Left colon (tissue), 2 donors: ENCODE measurements around the gene RUNX2. TPM values are rescaled to one million over a fixed set of nuclear protein-coding genes. Genes with fewer than 3 reads are reported as not detected.
"Not testable (repeated sequence)": the region's sequence is repeated elsewhere in the genome, so short reads cannot be mapped to it uniquely, and the experiment has no call there.

Experiments
- ATAC-seq: fragments of 200-7000 bp; cut with Tn5 transposase; one replicate; pipeline ENCODE4 v1.9.1; 2020; ENCODE audit warnings: mild to moderate bottlenecking, moderate library complexity
- DNase-seq, 2 donors: peaks; one replicate each; pipeline ENCODE4 v3.0.0-alpha.2; 2020
- intact Hi-C, 2 donors: fragments of 100-400 bp; cut with DNase I in 1 of 2; cut with micrococcal nuclease in 1 of 2; formaldehyde crosslinking; loops; one replicate each; pipeline versions ENCODE4 v1.11.2 to v1.14.0; 2022; cut with DNase I, micrococcal nuclease
- long read RNA-seq: library from polyadenylated mRNA; unstranded; transcript quantifications from one replicate; pipeline ENCODE4 v2.0.0, GENCODE V29; 2021
- total RNA-seq, 2 donors: library from RNA; stranded (reverse); fragmentation: NEBNext Ultra II Directional; extraction: Animal tissue kit (Norgen Biotek cat#: 25700); gene quantifications; one replicate each; pipeline ENCODE4 v1.2.1, GENCODE V29; 2021
- donor health status: DM: no; HTN: no; CAD: no.
- donor health status: DM: yes; HTN: yes; CAD: no.

The RUNX2 gene
- 1 to 10 TPM; 2.5 to 3.5 TPM for total RNA-seq
- long read RNA-seq = 0 reads

DNA sequence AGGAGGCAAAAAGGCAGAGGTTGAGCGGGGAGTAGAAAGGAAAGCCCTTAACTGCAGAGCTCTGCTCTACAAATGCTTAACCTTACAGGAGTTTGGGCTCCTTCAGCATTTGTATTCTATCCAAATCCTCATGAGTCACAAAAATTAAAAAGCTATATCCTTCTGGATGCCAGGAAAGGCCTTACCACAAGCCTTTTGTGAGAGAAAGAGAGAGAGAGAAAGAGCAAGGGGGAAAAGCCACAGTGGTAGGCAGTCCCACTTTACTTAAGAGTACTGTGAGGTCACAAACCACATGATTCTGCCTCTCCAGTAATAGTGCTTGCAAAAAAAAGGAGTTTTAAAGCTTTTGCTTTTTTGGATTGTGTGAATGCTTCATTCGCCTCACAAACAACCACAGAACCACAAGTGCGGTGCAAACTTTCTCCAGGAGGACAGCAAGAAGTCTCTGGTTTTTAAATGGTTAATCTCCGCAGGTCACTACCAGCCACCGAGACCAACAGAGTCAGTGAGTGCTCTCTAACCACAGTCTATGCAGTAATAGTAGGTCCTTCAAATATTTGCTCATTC, at the start of gene RUNX2:
TSS of gene RUNX2 (plus strand) at position 375 of the 567 bp plus-strand sequence. CDS start 397 bp downstream, outside the sequence.
- intact Hi-C loops = no loop called here
- DNase-seq (no peak), ATAC-seq (no peak)

DNA sequence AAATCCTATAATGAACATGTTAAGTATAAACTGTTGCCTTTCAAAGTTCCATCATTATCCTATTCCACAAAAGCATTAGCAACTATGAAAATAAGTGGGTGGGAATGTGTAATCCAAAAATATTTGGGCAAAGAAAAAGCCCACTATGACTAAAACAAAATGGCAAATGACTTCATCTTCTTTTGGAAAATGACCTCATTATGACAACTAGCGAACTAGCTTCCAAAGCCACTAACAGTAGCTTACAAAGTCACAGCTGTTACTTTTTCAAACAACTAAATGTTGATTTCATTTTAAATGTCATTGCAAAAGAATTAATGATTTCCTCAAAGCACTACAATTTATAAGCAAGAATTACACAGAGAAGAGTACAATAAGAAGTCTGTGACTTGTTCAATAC, 49.8 kb upstream of the RUNX2 start:
- DNase-seq = no peak
- ATAC-seq = no peak
- intact Hi-C loops = no loop called here

DNA sequence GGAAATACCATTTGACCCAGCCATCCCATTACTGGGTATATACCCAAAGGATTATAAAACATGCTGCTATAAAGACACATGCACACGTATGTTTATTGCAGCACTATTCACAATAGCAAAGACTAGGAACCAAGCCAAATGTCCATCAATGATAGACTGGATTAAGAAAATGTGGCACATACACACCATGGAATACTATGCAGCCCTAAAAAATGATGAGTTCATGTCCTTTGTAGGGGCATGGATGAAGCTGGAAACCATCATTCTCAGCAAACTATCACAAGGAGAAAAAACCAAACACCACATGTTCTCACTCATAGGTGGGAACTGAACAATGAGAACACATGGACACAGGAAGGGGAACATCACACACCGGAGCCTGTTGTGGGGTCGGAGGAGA, 41.4 kb upstream of the RUNX2 start:
- DNase-seq, ATAC-seq, intact Hi-C loops: not testable (repeated sequence)

DNA sequence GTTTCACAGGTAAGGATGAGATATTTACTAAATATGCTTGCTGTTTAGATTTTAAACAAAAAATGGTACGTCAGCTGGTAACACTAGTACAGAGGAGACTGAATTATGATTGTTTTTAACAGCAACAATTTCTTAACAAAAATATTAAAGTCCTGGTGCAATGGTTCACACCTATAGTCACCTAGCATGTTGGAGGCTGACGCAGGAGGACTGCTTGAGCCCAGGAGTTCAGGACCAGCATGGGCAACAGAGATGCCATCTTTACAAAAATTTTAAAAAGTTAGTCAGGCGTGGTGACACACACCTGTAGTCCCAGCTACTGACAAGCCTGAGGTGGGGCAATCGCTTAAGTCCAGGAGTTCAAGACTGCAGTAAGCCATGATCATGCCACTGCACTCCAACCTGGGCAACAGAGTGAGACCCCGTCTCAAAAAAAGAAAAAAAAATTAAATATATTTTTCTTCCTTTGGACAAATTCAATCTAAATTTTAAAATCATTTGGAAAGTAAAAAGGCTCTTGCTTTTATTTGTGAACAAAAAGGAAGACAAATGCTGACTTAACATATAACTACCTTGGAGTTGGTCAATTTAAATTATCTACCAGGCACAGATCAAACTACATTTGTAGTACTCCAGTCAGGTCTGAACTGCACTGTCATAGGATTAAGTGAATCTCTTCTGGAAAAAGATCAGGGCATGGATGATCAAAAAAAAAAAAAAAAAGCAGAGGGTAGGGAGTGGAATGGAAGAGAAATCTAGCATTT, 38.2 kb upstream of the RUNX2 start:
- intact Hi-C loops = no loop called here
- ATAC-seq = no peak
- no peak for DNase-seq

DNA sequence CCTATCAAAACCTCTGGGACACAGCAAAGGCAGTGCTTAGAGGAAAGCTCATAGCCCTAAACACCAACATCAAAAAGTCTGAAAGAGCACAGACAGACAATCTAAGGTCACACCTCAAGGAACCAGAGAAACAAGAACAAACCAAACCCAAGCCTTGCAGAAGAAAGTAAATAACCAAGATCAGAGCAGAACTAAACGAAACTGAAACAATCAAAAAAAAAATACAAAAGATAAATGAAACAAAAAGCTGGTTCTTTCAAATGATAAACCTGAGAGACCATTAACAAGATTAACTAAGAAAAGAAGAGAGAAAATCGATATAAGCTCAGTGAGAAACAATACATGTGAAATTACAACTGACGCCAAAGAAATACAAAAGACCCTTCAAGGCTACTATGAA, 34.8 kb upstream of the RUNX2 start:
- intact Hi-C loops = no loop called here
- DNase-seq (no peak), ATAC-seq (no peak)

DNA sequence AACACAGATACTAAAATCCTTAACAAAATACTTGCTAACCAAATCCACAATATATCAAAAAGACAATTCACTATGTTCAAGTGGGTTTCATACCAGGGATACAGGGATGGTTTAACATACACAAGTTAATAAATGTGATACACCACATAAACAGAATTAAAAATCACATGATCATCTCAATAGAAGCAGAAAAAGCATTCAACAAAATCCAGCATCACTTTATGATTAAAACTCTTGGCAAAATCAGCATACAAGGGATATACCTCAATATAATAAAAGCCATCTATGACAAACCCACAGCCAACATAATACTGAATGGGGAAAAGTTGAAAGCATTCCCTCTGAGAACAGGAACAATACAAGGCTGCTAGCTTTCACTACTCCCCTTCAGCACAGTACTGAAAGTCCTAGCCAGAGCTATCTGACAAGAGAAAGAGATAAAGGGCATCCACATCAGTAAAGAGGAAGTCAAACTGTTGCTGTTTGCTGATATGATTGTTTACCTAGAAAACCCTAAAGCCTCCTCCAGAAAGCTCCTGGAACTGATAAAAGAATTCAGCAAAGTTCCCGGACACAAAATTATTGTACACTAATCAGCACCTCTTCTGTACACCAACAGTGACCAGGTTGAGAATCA, 33.9 kb upstream of the RUNX2 start:
- ATAC-seq, intact Hi-C loops, DNase-seq: not testable (repeated sequence)

DNA sequence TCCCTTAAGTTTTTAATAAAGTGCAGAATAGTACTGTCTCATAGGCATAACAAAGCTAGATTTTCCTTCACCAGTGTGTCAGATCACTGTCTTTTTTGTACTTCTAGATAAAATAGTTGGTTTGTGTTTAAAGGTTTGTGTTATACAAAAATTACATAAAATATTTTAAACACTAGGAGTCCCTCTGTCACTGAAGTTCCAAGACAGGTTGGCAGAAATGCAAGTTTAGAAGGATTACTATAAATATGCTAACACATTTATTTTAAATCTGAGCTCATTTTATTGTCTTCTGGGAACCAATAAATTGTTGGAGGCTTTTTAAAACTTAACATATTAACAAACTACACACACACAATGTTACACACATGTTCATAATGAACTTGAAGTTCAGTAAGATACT, 30.8 kb upstream of the RUNX2 start:
- no peak for DNase-seq
- no peak for ATAC-seq
- intact Hi-C loops = no loop called here

DNA sequence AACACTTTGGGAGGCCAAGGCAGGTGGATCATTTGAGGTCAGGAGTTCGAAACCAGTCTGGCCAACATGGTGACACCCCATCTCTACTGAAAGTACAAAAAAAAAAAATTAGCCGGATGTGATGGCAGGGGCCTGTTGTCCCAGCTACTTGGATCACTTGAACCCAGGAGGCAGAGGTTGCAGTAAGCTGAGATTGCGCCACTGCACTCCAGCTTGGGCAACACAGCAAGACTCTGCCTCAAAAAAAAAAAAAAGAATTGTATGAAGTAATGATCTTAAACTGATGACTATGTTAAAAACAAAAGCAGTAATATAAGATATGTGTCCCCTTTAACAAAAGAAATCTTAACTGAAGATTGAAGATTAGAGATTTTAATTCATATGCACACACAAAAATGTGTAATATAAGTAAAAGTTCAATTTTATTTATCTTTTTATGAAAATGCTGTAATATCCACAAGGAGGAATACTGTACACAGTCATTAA, 29.0 kb upstream of the RUNX2 start:
- intact Hi-C loops = no loop called here
- no peak for DNase-seq
- ATAC-seq = no peak

DNA sequence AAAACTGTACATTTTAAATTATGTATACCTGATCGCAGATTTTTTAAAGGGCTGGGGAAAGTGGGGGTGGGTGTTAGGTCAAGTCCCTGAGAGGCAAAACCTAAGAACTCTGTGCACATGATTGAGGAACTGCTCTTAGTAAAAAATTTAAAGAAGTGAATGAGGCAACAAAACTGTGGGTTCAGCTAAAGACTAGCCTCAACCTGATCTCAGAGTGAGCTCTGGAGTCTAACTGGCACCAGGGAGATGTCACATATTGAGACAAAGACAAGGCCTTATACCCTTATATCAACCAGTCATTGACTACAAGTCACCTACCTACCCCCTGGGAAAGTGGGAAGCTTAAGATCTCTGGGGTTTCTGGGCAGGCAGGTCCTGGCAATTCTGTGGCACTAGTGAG, 27.4 kb upstream of the RUNX2 start:
- DNase-seq (no peak), ATAC-seq (no peak)
- intact Hi-C loops = no loop called here

DNA sequence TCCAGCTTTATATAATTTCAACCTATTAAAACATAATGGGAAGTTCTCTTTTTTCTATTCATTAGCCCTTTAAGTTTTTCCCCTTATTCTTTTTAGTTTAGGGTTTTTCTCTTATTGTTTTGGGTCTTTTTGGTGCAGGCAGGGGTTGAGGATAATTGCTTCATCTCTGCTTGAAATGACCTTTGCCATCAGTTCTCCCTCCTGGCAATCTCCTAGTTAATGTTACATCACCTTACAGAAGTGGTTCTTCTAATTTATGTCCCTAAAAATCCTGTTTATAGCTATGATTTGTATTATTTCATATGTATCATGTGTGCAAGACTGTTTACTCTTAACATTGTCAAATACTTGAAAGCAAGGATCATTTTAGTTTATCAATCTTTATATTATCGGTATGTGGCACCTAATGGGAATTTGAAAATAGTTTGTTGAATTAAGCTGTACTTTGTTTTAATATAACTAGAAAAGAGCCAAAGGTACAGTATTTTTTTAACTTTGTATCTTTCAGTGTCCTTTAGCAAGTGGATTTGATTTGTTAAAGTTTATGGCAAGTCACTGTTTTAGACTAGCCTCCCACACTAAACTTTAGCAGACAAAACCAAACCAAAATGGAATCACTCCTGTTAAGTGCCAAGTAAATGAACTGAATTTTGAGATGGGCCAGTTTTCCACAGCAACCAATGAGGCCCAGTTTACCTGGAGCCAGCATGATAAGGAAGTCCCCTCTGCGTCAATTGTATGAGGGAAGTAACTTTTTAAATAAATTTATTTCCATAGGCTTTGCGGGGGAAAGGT, 26.6 kb upstream of the RUNX2 start:
- no peak for ATAC-seq
- no peak for DNase-seq
- intact Hi-C loops = no loop called here

DNA sequence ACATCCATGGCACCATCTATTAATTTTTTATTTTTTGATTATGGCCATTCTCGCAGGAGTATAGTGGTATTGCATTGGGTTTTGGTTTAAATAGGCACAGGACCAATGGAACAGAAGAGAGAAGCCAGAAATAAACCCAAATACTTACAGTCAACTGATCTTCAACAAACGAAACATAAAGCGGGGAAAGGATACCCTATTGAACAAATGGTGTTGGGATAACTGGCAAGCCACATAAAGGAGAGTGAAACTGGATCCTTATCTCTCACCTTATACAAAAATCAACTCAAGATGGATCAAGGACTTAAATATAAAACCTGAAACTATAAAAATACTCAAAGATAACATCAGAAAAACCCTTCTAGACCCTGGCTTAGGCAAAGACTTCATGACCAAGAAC, 25.3 kb upstream of the RUNX2 start:
- DNase-seq (no peak), ATAC-seq (no peak)
- intact Hi-C loops = no loop called here

DNA sequence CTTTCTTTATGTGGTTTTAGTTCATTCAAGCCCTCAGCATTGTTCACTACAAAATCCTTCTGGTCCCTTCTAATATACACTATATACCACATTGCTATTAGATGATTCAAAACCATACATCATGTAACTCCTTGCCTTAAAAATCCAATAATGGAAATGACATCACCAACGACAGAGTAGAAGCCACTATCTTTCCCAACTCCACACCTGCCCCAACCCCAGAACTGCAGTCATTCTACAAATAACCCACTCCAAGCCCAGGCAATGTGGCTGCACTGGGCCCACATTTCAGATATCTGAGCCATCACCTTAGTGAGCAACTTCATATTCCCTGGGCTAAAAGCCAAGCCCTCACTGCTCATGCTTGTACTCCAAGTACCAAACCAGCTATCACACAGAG, 22.6 kb upstream of the RUNX2 start:
- intact Hi-C loops = no loop called here
- no peak for ATAC-seq
- no peak for DNase-seq

DNA sequence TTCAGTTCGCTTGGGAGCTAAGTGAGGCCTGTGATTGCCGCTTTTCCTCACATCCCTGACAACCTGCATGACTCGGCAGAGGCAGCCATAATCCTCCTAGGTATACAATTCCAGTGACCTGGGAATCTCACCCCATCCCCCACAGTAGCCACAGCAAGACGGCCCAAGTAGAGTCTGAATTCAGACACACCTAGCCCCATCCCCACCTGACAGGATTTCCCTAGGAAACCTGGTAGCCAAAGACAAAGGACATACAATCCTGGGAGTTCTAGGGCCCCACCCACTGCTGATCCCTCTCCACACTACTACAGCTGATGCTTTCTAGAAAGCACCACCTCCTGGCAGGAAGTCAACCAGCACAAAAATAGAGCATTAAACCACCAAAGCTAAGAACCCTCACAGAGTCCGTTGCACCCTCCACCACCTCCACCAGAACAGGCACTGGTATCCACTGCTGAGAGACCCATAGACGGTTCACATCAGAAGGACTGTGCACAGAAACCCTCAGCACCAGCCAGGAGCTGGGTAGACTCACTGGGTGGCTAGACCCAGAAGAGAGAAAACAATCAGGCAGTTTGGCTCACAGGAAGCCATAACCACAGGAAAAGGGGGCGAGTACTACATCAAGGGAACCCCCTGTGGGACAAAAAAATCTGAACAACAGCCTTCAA, 17.9 kb upstream of the RUNX2 start:
- ATAC-seq = no peak
- no peak for DNase-seq
- intact Hi-C loops = no loop called here

DNA sequence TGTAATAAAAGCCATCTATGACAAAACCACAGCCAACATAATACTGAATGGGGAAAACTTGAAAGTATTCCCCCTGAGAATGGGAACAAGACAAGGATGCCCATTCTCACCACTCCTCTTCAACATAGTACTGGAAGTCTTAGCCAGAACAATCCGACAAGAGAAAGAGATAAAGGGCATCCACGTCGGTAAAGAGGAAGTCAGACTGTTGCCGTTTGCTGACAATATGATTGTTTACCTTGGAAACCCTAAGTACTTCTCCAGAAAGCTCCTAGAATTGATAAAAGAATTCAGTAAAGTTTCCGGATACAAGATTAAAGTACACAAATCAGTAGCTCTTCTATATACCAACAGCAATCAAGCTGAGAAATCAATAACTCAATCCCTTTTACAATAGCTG, 14.0 kb upstream of the RUNX2 start:
- no peak for ATAC-seq
- DNase-seq = no peak
- intact Hi-C loops = no loop called here

DNA sequence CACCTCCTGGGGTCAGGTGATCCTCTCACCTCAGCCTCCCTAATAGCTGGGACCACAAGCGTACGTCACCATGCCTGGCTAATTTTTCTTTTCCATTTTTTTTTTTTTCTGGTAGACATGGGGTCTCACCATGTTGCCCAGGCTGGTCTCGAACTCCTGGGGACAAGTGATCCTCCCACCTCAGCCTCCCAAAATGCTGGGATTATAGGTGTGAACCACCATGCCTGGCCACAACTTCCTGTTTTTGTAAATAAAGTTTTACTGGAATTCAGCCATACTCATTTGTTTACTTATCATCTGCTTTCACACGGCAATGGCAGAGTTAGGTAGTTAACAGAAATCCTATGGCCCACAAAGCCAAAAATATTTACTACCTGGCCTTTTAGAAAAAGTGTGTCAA, 7.8 kb upstream of the RUNX2 start:
- DNase-seq (no peak), ATAC-seq (no peak)
- intact Hi-C loops = no loop called here

DNA sequence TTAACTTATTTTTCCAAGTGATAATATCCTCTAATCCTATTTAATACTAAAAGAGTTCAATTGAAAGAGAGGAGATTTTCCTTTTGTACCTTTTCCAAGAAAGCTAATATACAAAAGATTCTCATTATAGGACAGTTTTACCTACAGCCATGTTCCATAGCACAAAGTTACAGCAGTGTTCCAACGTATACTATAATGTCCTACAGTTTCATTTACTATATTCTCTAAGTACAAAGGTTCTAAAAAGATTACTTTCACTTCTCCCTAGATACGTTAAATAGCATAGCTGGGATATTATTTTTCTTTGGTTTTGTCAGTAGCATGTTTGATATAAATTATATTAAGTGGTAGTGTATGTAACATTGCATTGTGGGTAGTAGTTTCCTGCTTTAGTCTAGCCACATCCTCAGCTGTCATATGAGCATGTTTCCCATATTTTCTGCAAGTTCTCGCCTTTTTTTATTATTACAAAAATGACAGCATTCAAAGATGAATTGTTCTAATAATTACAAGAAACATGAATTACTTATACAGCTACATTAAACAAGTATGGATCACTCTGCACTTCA, 4.4 kb upstream of the RUNX2 start:
- DNase-seq (no peak), ATAC-seq (no peak)
- intact Hi-C loops = no loop called here

DNA sequence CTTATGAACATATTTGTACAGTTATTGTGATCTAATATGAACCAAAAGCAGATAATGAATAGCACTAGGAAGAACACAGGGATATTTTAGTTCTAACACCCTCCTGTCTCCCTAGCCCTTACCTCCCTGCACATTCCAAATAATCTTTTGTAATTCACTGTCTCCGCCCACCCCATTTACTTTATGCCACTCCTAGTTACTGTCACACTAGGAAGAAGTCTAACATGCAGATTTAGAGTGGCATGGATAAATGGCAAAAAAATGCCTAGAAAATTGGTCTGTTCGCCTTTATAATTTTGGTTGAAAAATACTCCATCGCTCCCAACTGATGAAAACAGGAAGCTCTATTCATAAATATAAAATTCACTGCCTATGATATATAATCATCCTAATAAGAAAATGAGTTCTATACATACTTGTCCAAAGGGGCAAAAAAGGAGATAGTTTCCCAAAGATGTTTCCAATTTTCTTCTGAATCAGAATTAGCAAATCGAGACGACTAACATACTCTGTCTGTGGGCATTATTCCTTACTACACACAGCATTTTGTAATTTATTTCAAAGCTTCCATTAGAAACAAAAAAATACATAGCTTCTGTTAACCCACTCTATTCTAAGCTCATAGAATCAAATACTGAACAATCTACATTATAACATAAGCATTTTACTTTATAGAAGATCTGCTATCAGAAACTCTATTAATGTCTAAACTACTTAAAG, 1.3 kb upstream of the RUNX2 start:
- intact Hi-C loops = no loop called here
- DNase-seq (no peak), ATAC-seq (no peak)

DNA sequence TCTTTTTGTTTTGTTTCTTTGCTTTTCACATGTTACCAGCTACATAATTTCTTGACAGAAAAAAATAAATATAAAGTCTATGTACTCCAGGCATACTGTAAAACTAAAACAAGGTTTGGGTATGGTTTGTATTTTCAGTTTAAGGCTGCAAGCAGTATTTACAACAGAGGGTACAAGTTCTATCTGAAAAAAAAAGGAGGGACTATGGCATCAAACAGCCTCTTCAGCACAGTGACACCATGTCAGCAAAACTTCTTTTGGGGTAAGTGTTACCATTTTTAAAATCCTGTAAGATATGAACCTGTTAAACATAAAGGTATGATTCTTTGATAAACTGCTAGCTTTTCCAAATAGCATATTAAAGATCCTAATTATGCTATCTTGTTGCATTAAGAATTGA, 393 bp downstream of the RUNX2 start:
- no peak for DNase-seq
- no peak for ATAC-seq
- intact Hi-C loops = no loop called here
